Glomerular endothelial cell (primary cell): ENCODE results near the gene SERTAD4. TPM values are rescaled to one million over a fixed set of nuclear protein-coding genes. Genes with fewer than 3 reads are reported as not detected.

Experiments
- DNase-seq: peaks from one replicate; pipeline ENCODE4 v3.0.0-alpha.2; 2011; ENCODE audit warnings: low read depth, low spot score; ENCODE audit errors: extremely low read depth
- total RNA-seq: library from RNA; depleted of rRNA; stranded (reverse); fragments of >200 nt; gene quantifications from 2 replicates; pipeline ENCODE4 v1.2.3, GENCODE V29; 2015

SERTAD4 gene
- total RNA-seq, 1 donor from 2014 or later = 2.4 TPM

GRCh38 chr1:210231846-210232510 lies 618 bp upstream of the SERTAD4 start:
- DNase-seq = no peak

DNA sequence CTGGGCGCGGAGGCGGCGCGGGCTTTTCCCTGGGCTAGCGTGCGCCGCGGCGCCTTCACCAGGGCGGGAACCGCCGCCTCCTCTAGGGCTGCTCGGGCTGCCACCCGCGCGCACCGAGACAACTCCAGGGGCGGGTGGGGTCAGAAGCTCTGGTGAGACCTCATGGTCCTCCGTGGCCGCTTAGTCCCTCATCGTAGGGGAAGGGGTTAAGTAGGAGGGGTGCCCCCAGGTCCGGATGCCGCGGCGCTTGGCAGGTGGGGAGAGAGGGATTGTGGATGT lies 559 bp downstream of the SERTAD4 start:
- no peak for DNase-seq

DNA sequence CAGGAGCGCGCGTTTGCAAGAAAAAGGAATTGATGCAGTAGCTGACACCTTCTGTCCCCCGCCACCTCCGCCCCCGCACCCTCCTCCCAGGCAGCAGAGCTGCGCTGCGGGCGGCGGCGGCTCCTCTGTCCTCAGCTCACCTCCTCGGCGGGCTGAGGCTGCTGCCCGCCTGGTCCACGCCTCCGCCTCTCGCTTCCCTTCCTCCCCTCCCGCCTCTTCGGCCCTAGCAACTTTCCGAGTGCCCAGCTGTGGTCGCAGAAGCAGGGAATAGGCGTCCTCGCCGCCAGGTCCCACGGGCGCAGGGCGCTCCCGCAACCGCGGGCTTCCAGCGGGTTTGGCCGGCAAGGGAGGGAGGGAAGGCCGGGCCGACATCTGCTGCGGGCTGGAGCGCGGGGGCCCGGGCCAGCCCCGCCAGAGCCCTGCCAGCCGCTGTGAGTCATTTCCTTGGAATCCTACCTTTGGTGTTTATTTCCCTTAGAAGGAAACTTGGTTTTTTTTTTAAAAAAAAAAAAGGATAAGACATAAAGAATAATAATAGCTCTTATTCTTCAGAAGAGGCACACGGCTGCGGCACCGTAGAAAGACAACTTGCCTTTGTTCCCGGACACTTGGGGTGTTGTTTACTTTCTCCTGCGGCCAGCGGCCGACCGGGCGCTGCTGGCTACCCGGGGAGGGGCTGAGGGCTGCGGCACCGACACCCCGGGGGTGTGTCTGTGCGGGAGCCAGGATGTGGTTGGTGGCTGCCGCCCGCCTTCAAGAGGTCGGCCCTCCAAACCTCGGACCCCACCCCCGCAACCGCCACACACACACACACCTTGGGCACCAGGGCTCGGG lies 1.1 kb downstream of the SERTAD4 start:
- DNase-seq = peak; percentile 22

DNA sequence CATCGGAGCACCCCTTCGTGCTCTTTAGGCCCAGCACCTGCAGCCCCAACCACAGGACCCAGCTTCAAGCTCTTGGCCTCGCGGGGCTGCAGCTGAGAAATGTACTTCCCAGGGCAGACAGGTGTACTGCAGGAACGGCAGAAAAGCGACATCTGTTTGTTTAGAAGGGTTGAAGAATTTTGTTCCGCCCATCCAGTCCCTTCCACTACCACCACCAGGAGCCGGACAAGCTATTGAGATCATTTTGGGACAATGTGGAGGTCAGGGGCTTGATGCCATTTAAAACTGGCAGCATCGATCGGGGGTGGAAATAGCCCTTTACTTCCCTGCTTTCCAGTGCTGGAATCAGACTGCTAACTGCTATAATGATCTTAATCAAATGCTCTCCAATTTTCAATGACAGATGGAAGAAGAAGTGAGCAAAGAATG lies 1.7 kb downstream of the SERTAD4 start:
- DNase-seq = no peak

DNA sequence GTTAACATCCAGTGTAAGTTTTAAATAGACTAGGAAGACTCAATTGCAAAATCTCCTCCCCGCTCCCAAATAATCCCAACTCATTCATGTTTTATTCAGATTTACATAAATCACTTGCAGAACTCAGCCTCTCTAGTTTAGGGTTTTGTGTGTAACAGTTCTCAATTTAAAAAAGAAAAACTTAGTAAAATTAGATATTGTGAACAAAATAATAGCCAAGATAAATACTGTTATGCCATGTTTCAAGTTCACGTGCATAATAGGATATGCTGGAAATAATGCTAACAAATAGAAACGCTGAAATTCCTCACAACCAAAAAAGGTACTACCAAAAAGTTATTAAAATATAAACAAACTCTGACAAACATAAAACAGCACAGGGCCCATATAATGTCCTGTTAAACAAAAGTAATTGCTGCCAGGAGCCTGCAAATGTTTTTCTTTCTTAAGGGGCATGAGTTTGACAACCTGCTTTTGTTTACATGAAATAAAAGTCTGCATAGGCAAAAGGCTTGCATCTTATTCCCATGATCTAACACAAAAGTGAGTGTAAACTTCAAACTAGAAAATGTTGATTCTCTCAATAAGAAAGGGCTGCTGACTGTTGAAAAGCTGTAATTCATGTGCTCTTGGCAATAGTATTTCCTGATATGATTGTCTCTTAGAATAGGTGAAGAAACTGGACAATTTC lies 2.9 kb downstream of the SERTAD4 start:
- no peak for DNase-seq

DNA sequence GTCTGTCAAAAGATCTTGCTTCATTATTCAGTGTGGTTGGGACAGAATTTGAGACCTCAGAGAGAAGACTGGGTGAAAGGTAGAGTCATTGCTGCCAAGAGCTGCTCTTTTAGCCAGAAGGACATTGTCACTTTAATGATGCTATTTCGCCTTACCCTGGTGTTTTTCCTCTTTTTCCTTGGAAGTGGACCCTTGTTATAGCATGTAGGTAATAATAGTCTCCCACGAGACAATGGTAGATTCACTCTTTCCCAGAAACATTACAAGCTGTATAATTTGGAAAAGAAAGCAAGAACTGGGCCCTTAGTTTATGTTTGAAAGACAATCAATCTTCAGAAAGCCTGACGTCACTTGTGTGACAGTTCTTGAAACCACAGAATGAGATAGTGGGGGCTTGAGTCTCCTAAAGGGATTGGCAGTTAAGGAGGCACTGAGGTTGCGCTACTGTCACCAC lies 3.8 kb downstream of the SERTAD4 start:
- no peak for DNase-seq

DNA sequence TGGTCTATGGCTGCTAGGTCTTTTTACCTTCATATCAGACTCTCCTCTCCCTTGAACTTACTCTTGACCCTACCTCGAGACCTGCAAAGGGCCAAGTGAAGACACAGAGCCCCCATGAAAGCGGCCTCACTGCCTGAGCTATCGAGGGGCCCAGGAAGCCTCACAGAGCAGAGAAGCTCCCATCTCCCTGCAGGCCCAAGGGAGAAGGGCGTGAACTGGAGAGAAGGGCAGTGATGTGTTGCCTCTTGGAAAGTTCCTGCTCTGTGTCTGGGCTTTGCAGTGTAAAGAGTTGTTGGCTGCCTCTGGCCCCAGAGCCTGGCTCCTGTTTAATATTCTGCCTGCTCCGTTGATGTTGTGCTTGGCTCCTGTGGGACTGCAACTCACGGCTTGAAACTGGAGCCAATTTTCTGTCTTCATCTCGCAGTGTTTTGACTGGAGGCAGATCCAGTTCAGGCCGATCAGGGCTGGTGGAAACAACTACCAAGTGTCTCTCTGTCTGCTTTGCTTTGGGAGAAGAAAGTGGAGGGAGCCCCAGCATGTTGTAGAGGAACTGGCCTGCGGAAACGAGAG lies 4.3 kb downstream of the SERTAD4 start:
- DNase-seq = no peak

DNA sequence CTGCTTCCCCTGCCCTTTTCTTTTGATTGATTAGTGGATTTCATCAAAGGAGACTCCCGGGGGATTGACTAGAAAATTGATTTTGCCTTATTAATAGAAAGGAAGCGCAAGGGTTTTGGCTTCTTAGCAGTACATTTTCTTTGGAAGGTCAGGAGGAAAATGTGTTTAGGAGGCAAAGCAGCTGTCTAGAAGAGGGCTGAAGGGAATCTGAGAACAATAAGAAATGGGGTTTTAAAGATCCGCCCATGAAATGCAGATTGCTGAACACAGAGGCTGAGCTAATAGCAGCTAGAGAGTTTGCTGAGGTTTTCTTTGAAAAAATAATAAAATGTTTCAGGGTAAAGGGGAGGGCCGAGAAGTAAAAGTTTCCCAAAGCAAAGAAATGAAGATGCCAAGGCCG lies 4.9 kb downstream of the SERTAD4 start:
- no peak for DNase-seq

DNA sequence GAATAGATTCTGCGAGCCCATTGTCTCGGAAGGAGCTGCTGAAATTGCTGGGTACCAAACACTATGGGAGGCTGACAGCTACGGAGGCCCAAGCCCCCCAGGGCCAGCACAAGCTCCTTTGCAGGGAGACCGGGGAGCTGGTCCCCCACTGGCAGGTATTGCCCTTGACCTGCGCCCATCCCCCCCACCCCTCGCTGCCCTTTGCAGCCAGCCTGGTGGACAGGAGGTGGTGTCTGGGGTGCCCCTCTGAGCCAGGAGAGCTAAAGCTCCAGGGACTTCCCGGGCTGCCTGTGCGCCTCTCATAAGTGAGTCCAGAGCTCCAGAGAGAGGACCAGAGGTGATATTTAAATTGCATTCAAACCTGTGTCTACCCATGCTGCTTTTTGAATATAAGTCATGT lies 5.4 kb downstream of the SERTAD4 start:
- no peak for DNase-seq

- peak; percentile 48 for DNase-seq
Measured at GRCh38 chr1:210239349-210240111, 6.9 kb downstream of the SERTAD4 start.

DNA sequence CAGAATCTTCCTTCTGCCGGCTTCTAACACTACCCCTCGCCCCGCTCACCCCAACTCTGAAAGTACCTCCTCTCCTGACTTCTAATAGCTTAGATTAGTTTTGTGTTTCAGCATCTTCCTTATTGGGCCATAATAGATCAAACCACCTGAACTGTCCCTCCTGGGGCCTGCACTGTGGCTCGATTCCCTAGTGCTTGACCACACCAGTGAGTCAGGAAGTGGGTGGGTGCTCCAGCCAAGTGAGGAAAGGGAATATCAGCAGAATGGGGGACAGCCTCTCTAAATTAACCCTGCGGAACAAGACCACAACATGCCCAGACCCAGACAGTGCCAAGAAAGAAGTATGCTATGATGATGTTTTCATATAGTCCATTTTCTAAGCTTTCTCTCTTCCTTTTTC lies 8.5 kb downstream of the SERTAD4 start:
- DNase-seq = no peak

DNA sequence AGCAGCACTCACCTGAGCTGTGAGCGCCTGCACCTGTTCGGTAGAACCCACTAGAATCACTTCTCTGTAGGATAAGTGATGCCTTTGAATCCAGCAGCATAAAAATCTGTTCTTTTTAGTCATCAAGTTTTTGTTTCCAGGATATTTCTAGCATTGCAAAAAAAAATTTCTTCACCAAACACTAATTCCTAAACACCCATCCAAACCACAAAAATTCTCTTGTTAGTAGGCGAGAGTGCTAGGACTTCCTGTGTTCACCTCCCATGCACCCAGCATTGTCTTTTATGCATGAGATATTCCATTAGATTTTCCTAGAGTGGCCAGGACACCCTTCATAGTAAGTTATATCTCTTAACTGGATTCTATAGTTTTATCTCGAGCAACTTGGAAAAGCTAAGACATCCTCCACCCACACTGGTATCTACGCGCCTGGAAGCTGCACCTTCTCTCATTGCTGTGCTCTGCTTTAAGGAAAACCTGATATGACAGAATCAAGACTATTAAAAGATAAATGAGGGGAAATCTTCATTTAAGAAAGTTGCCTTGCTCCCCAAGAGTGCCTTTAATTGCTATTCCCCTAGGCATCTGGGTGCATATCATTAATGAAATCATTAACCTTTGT lies 12.3 kb downstream of the SERTAD4 start:
- DNase-seq = no peak

DNA sequence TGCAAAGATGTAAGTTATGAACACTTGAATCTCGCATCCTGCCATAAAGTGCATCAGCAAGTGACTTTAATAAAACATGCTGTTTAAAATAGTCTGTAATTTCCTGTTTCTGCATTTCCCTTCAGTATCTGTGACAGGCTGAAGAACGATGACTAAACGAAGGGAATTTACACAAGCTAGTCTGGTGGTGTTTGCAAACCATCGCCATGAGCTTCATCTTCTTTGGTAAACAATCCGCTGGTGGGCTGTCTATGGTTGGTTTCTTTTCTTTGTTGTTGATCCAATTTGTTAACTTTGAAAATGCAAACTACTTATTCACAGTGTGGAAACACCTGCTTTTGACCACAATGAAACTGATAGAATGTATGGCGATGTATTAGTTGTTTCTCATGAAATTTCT lies 13.9 kb downstream of the SERTAD4 start:
- DNase-seq = no peak

DNA sequence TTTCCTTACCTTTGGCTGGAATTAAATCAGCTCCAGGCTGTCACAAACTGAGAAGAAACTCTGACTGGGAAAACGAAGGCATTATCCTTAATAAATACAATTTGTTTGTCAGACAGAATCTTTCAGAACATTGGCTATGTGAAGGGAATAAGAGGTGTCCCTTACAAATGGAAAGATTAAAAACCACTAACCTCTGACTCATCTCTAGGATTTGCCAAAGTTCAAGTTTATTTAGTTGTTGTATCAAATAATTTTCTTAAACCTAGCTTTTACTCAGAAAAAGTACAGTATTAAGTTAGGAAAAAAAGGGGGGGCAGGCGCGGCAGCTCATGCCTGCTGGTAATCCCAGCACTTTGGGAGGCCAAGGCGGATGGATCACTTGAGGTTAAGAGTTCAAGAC lies 15.7 kb downstream of the SERTAD4 start:
- DNase-seq = no peak

- DNase-seq = no peak
Measured at GRCh38 chr1:210250665-210250997, 18.0 kb downstream of the SERTAD4 start.

- DNase-seq = no peak
Measured at GRCh38 chr1:210250998-210251679, 18.5 kb downstream of the SERTAD4 start.

DNA sequence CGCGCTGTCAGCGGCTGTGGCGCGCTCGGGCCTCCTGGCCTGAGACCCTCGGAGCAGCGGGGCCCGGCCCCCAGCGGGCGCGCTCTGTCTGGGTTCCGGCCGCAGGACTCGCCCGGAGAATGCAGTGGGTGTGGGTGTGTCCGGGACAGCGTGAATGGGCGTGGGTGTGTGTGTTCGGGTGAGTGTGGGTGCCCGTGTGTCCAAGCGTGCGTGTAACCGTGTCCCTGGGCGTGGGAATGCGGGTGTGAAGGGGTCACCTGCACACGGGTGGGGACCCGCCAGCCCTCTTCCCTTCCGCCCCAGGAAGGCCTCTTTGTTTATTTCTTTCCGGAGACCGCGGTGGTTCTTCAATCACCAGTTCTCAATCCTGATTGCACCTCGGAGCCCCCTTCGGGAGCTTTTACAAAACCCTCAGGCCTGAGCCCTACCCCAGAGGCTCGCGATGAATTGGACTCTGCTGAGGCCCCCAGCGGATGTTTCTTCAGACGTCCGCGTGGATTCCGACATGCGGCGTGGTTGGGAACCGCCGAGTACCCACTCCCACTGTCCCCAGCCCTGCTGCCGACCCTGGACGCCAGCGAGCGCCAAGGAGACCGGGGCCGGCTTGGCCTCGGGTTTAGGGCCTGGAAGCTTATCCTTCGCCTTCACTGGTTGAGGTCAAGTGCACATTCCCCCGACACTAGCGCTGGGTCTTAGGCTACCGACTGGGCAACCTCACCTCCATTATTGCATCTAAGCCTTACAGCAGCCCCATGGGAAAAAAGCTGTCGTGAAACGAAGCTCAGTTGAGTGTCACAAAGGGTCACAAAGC lies 19.3 kb downstream of the SERTAD4 start:
- DNase-seq = no peak

- no peak for DNase-seq
Measured at GRCh38 chr1:210252621-210253051, 20.0 kb downstream of the SERTAD4 start.

- DNase-seq = no peak
Measured at GRCh38 chr1:210254298-210254697, 21.7 kb downstream of the SERTAD4 start.
